GM19324 (cell line): ENCODE measurements around the gene TINCR.

Source experiments
- ATAC-seq: cut with Tn5 transposase; IDR thresholded peaks from one replicate; pipeline ENCODE4 v1.9.1; 2021; ENCODE audit warnings: mild to moderate bottlenecking, moderate library complexity; ENCODE audit not compliant: unreplicated experiment, low FRiP score

The TINCR gene

DNA sequence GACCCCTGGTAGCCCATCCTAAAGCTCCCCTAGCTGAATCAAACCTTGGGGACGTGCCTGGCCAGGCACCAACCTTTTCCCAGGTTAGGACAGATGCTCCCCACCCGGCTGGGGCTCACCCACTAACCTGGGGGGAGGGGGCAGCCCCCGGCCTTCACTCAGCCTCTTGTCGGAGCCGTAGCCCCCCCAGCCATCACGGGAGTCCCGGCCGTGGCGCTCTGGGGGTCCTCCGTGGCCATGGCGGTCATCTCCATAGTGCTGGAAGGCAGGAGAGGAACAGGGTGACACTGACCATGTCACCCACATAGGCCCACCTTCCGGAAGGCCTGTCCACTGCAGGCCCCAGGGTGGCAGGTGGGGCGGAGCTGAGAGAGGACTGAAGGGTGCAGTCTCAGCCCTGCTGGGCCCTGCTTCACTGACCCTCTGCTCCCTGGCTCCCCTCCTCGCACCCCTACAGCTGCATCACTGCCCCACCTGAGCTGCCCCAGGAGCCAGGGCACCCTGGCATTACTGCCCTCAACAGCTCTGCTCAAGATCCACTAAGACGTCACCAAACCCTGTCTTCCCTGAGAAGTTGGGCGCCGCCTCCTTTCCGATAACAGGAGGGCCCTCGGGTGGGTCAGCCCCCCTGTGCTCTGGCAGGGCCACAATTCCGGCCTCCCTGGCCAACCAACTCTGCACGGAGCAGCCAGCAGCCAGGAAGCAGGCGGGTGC is 22.6 kb upstream of the TINCR start:
- no peak for ATAC-seq

DNA sequence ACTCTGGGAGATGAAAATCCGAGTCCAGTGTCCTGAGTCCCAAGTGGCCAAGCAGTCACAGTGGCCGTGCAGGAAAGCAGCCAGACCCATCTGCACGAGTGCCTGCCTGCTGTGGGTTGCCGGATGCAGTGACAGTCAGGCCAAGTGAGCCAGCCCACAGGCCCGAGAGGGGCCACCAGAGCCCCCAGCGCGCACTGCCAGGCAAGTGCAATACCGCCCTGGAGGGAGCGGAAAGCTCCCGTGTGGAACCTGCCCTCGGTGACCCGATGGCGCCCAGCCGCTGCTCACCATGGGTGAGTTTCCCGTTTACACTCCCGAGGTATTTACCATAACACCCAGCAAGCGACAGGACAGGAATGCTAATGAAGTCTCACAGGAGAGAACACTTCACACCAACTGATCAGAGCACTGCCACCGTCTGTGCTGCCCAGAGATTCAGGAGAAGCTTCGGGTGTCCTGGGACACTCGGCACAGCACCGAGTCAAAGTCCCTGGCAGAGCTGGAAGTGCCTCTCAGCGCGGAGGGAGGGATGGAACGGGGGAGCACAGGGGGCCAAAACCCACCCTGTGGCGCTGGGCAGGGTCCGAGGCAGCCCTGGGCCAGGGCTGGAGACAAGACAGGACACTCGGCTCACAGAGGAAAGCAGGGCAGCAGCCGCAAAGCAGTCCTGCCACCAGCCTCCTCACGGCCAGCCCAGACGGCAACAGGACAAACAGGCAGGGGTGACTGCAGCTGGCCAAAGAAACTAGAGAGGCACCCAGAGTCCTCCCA is 21.3 kb upstream of the TINCR start:
- ATAC-seq: no peak

DNA sequence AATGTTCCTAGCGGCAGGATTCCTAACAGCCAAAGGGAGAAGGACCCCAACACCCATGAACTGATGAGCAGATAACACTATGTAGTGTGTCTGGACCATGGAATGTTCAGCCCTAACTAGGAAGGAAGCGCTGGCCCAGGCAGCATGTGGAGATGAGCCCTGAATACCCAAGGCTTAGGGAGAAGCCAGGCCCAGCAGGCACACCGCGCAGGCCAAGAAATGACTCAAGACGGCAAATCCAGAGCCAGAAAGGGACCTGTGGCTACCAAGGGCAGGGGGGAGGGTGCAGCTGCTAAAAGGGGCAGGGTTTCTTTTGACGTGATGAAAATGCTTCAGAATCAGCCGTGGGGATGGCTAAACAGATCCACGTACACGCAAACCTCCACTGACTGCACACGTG is 20.7 kb upstream of the TINCR start:
- no peak for ATAC-seq

DNA sequence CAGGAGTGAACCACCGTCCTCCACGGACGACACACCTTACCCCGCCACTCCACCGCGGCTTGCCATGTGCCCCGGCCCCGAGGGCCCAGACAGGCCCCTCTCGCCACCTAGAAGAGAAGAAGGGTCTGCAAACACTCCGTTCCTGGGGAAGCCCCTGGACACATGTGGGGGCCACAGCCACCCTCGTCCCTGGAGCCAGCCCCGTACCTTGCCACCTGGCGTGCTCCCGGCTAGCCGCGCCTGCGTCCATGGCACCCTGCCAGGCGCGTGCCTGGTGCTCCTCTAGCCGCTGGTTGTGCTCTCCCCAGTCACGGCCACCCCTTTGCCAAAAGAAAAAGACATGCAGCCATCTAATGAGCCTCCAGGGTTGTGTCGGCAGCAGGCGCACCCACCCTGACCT is 19.9 kb upstream of the TINCR start:
- ATAC-seq: no peak

DNA sequence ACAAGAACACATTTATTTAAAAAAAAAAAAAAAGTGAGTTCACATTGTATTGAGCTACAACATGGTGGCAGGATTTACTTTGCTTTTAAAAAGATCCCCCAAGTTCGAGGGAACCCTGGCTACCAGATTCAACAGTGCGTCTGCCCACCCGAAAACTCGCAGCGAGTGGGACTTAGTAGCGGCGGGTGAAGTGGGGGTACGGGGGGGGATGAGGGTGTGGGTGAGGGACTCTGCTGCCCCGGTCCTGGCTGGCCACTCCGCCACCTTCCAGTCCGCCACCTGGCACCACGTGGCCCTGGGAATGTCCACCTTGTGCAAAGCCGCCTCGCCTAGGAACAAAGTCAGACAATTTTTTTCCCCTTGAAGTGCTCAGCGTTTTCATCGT is 19.3 kb upstream of the TINCR start:
- no peak for ATAC-seq

DNA sequence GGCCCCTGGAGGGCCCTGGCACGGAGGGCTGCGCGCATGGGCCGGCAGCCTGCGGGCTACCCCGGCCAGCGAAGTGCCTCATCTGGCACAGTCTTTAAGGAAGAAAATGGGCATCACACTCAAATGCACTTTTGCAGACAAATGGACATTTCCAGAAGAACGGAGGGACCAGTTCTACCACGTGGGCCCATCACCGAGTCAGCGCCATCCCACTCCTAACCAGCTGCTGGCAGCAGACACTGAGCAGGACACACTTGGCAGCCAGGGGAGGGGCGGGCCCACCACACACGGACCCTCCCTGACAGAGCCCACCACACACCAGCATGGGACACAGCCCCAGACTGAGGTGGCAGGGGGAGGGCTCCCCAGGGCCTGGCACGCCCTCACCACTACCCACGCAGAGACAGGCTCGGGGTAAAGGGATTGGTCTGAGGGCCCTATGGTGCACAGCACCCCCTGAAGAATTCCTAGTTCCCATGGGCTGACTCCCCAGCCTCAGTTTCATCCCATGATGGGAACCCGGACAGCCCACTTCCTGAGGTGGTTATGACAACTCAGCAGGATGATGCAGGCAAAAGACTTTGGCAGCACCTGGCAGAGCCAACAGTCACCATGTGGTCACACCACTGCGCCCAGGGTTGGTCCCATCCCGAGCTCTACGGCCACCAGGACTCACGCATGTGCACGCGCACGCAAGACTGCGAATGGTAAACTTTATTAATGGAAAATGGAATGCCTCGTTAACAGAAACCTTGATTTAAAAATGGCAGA is 18.7 kb upstream of the TINCR start:
- no peak for ATAC-seq

DNA sequence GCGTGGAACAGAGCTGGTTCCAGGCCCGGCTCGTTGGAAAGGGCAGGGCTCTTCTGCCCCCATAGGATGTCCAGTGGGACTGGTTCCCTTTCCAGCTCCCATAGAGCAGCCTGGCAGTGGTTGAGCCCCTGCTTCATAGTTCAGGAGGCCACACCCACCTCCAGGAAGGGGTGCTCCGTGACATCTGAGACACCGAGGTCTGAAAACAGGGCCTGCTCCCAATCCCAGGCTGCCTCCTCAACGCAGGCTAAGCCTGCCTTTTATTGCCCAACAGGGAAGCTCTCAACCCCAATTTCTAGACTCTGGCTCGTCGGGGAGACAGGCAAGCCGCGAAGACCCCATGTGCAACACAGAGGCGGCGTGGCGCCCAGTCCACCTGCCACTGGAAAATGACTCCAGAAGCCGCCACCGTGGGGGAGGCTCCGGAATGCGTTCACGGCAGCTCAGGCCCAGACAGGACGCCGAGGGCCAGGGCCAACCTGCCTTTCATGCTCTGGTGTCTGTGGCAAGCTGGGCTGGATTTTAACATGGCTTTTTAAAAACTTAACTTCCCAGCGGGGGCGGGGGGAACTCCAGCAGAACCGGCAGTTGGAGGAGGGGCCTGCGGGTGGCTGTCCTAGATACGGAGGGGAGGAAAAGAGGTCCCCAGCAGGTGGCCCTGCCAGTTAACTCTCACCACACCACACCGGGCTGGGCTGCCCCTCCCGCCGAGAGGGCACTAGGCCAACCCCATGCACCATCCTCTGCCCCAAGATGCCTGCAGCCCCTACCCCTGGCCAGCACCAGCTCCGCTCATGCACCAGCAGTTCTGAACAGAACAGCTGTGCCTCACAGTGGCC is 17.9 kb upstream of the TINCR start:
- ATAC-seq: no peak

DNA sequence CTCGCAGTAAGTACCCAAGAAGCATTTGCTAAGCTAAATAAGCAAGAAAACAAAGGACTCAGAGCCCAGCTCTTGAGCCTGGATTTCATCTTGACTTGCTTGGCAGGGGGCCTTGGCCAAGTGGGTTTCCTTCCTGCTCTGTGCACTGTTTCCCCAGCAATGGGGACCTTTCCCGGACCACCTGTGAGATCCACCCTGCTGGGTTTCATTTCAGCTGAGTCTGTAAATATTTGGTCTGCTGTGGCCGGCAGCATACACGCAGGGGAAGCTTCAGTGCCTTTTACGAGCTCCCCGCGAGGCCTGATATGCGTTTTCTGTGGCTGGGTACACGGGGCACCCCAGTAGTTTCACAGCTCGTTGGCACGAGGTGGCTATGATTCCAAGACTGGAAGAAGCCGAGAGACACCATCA is 12.4 kb upstream of the TINCR start:
- ATAC-seq: no peak

DNA sequence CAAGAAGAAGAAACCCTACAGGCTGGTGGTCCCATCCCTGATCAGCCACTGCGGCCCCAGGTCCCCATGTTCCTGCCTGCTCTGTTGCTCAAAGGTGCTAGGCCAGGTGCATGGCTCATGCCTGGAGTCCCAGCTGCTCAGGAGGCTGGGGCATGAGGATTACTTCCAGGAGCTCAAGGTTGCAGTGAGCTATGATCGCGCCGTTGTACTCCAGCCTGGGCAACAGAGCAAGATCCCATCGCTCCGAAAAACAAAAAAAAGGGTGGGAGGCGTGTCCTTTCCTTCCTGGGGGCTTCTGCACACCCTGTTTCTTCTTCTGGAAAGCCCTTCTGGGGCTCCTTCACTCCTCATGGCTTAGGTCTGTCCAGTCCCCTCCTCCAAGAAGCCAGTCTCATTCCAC is 11.9 kb upstream of the TINCR start:
- ATAC-seq: no peak

DNA sequence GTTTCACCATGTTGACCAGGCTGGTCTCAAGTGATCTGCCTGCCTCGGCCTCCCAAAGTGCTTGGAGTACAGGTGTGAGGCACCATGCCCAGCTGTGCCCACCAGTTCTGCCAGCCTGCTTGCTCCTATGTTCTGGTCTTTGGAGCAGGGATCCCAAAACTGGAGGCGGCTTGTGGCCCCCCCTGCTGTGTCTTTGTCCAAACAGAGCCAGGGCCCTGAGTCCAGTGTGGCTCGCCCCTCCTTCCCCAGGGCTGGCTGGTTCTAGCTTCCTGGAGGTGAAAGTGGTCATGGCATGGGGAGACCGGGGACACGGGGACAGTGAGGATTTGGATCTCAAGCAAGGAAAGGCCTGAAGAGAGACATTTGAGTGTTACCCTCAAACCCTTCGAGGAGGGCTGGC is 11.5 kb upstream of the TINCR start:
- ATAC-seq: no peak

DNA sequence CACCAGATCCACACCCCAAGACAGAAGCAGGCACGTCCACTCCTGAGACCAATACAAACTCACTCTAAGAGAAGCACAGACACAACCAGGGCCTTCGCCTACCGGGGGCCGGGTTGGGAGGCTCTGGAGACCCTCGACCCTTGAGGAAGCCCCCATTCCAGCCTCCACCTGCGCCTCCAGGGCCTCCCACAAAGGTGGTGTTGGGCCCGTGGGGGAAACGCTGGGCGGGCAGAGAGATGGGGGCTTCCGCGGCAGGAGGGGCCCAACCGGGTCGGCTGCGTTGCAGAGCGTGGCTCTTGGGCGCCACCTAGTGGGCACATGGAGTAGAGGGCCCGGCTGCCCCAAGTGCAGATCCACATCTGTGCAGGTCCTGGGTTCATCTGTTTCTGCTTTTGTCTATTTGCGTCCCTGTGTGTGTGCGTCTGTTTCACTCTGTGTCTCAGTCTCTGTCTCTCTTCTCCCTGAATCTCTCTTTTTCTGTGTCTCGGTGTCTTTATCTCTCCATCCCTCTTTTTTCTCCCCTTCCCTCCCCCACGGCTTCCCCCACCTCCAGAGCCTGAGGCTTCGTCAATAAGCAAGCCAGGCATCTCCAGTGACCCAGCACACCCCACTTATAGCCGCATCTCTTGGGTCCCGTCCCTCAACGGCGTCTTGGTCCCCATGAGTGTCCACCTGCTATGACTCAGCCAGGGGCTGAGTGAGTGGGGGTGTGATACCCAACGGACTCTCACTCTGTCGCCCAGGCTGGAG is 10.5 kb upstream of the TINCR start:
- ATAC-seq: no peak

DNA sequence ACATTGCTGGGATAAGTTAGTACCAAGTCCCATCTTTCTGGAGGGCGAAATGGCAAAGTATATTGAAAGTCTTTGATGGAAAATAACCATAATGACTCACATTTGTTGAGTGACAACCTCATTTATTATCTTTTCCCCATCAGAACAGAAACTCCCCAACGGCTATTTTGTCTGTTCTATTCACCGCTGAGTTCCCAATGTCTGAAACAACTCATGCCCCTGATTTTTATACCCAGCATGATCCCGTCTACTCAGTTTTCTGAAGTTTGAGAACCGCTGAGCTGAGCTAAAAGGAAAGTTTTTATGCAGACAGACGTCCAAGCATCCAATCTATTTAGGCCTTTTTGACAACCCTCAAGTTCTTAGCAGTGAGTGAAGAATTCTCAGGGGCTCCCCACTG is 7.8 kb upstream of the TINCR start:
- ATAC-seq: no peak

DNA sequence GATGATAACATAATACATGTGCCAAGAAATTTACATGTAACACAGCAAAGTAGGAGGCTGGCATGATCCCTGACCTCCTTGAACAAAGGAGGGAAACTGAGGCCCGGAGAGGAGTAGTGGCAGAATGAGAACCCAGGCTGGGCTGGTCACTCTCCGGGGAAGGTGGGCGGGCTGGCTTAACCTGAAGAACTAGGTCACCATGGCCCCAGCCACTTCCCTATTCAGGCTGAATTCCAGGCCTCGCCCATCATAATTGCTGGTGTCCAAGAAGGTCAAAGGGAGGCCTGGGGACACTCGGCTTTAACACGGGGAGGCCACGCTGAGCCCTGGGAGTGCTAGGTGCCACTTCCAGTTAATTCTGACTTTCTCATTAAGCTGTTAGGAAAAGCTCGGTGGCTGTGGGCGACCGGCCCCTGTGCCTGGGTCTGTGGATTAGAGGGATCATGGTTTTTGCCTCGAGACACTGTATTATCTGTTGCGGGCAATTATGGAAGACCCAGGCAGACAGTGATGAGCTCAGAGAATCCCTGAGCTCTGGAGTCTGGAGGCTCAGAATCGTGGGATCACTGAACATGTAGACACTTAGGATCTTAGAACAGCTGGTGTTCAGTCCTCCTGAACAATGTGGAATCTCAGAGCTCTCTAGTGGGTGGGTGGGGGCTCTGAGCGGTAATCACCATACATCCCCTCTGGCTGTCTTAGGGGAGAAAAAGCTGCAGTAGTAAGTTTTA is 5.0 kb upstream of the TINCR start:
- ATAC-seq: no peak

DNA sequence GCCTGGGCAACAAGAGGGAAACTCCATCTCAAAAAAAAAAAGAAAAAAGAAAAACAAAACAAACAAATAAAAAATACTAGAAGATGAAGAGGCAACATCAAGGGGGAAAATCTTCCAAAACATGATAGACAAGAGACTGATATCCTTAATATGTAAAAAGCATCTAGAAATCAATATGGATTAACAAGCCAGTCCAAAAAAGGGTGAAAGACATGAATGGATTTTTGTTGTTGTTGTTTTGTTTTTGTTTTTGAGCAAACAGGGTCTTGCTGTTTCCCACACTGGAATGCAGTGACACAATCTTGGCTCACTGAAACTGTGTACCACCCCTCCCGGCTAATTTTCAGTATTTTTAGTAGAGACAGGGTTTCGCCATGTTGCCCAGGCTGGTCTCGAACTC is 4.0 kb upstream of the TINCR start:
- no peak for ATAC-seq

DNA sequence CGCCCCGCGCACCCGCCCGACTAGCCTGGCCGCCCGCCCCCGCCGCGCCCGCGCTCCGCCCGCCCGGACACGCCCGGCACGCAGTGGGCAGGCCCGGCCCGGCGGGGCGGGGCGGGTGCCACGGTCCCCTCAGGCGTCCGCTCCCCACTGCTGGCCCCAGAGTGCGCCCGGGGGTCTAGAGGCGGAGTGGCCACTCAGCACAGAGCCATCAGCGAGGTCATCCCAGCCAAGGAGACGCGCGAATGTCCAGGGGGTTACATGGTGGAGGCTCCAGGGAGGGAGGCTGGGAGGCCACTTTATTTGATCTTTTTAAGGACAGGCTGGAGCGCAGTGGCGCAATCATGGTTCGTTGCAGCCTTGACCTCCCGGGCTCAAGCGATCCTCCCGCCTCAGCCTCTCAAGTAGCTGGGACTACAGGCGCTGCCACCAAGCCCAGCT is 236 bp upstream of the TINCR start:
- ATAC-seq: no peak

DNA sequence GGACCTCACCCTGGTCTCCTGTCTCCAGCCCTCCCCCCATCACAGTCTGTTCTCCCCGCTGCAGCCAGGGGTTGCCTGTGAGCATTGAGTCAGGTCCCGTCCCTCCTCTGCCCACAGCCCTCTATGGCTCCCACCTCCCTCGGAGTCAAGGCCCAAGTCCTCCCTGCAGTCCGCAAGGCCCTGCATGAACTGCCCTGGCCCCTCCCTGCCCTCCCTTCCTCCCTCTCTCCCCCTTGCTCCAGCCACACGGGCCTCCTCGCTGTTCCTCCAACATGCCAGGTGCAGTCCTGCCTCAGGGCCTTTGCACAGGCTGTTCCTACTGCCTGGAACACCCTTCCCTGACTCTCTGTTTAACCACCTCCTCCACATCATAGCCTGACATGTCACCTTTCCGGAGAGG is 2.8 kb downstream of the TINCR start:
- no peak for ATAC-seq

DNA sequence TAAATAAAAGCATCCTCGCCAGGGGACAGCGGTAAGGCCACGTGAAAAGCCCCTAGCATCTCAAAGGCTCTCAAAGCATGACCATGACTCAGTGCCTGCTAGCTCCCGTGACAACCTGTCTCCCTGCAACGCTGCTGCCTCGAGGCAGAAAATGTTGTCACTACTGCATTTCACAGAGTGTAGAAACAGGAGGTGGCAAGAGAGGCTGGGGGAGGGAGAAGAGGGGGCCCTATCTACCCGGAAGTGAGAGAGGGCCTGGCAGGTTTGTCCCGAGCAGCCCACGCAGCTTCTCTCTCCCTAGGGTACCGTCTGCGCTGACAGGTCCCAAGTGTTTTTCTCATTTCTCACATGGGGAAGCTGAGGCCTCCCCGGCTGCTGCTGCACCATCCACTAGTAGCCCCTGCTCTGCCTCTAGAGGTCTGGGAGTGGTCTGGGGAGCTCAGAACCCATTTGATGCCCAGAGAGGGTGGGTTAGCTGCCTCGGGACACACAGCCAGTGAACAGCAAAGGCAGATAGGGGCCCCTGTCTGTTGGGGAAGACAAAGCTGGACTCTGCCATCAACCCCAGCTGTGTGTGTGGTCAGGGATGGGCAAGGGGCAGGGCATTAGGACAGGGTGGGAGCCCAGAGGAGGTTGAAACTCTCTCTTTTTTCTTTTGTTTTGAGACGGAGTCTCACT is 3.7 kb downstream of the TINCR start:
- ATAC-seq: no peak

DNA sequence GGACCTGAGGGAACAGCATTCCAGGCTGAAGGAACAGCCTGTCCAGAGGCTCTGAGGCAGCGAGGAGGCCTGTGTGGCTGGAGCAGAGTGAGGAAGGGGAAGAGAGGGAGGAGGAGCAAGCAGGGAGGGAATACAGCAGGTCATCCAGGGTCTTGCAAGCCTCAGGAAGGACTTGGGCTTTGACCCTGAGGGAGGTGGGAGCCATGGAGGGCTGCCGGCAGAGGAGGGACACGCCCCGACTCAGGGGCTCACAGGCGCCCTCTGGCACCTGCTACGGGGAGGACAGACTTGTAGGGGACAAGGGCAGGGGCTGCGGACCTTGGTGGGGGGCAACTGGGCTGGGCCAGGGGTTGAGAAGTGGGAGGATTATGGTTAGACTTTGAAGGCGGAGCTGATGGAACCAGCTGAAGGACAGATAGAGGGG is 4.7 kb downstream of the TINCR start:
- ATAC-seq: no peak

DNA sequence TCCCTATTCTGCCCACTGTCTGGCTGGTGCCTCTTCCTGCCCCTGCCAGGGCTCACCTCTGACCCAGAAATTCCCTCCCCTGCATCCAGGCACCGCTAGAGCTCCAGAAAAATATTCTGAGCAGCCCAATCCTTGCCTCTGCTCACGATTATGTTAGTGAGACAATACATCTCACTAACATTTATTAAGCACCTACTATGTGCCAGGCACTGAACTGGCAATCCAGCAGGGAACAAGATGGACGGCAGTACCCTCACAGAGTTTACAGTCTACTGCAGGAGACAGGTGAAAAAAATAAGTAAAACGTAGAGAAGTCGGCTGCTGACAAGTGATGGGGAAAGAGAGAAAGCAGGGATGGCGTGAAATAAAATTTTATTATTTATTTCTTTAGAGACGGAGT is 5.5 kb downstream of the TINCR start:
- ATAC-seq: no peak
